Measurements from ENCODE around the gene COL9A1.

DNA sequence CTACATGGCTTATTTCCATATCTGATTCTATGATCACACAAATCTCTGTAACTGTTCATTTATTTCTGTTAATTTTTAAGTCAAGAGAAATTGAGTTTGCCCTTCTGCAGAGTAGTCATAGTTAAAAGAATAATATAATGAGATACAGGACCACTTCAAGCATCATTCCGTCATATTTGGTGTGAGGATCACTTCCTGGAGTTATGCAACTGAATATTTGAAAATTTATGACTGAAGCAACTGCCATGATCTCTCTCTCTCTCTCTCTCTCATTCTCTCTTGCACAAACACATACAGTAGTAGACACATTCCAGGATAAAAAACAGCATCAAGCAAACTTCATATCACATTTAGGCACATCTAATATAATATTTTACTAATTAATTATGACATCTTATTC is 116.4 kb downstream of the COL9A1 start:
- TF ChIP-seq, protein P1, sequence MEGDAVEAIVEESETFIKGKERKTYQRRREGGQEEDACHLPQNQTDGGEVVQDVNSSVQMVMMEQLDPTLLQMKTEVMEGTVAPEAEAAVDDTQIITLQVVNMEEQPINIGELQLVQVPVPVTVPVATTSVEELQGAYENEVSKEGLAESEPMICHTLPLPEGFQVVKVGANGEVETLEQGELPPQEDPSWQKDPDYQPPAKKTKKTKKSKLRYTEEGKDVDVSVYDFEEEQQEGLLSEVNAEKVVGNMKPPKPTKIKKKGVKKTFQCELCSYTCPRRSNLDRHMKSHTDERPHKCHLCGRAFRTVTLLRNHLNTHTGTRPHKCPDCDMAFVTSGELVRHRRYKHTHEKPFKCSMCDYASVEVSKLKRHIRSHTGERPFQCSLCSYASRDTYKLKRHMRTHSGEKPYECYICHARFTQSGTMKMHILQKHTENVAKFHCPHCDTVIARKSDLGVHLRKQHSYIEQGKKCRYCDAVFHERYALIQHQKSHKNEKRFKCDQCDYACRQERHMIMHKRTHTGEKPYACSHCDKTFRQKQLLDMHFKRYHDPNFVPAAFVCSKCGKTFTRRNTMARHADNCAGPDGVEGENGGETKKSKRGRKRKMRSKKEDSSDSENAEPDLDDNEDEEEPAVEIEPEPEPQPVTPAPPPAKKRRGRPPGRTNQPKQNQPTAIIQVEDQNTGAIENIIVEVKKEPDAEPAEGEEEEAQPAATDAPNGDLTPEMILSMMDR (IDR thresholded peaks at IDR 0.05) = no peak
- no peak for TF ChIP-seq ZFX (IDR thresholded peaks at IDR 0.05; ENCODE audit: borderline replicate concordance)
